Epithelial cell of esophagus (primary cell): ENCODE measurements around the gene ANKRD27.
"Not testable (repeated sequence)": the region's sequence is repeated elsewhere in the genome, so short reads cannot be mapped to it uniquely, and the experiment has no call there.

Experiments used
- DNase-seq: peaks from one replicate; pipeline ENCODE4 v3.0.0; 2010; ENCODE audit warnings: low read depth
- H3K4me3 ChIP-seq: 2 replicates; pipeline ENCODE4 v1.5.1; 2011; ENCODE audit warnings: mild to moderate bottlenecking, low read length, control low read depth
- TF ChIP-seq, protein P1 (sequence below): IDR thresholded peaks from 2 replicates; pipeline ENCODE4 v1.5.1; 2011; ENCODE audit warnings: low read depth, mild to moderate bottlenecking, low read length, control low read depth, inconsistent platforms; ENCODE audit not compliant: insufficient read depth; ENCODE audit errors: missing control alignments

Gene ANKRD27

DNA sequence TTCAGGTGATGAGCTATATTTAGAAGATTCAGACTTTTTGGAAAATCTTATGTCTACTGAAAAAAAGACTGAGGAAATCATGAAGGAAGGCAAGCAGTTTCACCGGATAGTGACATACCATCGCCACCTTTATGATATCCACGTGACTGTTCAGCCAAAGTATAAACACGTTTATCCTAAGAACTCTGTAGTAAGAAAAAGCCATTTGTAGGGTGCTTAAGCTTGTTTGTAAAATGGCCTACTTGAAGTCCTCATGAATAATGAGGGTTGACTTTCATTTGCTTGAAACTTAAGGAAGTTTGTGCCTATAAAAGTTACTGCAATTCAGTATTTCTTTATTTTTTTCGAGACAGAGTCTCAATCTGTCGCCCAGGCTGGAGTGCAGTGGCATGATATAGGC, 36.8 kb upstream of the ANKRD27 start:
- DNase-seq = no peak
- H3K4me3 ChIP-seq = no peak overlapping the region
- TF ChIP-seq, protein P1, sequence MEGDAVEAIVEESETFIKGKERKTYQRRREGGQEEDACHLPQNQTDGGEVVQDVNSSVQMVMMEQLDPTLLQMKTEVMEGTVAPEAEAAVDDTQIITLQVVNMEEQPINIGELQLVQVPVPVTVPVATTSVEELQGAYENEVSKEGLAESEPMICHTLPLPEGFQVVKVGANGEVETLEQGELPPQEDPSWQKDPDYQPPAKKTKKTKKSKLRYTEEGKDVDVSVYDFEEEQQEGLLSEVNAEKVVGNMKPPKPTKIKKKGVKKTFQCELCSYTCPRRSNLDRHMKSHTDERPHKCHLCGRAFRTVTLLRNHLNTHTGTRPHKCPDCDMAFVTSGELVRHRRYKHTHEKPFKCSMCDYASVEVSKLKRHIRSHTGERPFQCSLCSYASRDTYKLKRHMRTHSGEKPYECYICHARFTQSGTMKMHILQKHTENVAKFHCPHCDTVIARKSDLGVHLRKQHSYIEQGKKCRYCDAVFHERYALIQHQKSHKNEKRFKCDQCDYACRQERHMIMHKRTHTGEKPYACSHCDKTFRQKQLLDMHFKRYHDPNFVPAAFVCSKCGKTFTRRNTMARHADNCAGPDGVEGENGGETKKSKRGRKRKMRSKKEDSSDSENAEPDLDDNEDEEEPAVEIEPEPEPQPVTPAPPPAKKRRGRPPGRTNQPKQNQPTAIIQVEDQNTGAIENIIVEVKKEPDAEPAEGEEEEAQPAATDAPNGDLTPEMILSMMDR = no peak

DNA sequence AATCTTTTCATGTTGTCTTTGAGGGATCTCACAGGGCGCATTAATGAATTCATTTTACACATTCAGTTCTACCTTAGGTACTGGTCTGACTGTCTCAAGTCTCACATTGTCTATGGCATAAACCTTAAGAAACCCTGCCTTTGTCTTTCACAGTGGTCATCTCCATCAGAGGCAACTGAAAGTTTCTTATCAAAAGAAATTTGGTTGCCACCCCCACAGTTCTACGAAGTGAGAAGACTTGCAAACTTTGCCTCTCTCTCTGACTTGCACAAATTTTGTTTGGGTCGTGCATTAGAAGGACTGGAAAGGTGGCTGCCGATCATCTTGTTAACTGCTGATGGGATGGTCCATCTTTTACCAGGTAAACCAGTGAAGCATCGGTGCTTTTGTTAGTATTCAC, 34.1 kb upstream of the ANKRD27 start:
- H3K4me3 ChIP-seq = no peak overlapping the region
- TF ChIP-seq, protein P1 = no peak

DNA sequence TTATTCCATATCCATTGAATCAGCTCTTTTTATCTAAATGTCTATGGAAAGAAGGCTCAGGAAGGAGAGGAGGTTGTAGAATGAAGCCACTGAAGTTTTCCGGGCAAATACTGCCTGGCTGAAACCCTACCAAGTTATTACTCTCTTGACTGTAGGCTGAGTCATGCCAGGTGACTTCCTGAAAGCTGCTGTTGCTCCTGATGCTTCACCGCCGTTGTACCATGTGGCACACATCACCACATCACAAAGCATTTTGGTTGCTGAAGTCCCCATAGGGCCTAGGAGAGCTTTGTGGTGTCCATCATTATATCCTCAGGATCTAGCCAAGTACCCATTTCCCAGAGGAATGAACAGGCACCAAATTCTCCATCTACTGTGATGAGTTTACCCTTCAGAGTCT, 33.5 kb upstream of the ANKRD27 start:
- H3K4me3 ChIP-seq = no peak overlapping the region
- peak; percentile 34 for DNase-seq
- TF ChIP-seq, protein P1 = no peak

More for the DNA sequence above, 34.1 kb upstream of the ANKRD27 start:
- no peak for DNase-seq

DNA sequence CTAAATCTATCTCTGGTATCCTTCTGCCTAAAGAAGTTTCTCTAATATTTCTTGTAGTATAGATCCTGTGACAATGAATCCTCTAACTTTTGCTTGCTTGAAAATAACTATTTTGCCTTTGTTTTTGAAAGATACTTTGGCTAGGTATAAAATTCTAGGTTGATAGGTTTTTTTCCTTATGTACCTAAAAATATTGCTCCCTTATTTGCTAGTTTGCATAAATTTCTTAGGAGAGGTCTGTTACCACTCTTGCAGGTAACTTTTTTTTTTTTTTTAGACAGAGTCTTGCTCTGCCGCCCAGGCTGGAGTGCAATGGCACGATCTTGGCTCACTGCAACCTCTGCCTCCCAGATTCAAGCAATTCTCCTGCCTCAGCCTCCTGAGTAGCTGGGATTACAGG, 29.0 kb upstream of the ANKRD27 start:
- DNase-seq, H3K4me3 ChIP-seq: not testable (repeated sequence)

DNA sequence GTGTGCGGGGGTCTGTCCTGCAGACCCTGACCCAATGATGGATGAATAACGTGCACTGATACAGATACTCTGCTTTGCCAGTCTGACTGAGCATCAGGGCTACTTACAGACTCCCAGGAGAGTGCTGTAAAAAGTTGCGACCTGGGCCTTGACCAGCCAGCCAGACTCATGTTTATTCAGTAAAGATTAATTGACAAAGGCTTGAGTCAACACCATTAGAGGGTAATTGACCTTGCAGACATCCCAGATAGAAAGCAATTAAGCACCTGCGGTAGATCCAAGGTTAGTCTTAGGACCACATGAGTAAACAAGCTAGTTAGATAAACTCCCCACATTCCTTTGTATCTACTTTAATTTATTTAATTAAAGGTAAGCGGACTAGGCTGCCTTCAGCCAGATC, 27.0 kb upstream of the ANKRD27 start:
- no peak for DNase-seq
- H3K4me3 ChIP-seq = no peak overlapping the region
- TF ChIP-seq, protein P1 = no peak

DNA sequence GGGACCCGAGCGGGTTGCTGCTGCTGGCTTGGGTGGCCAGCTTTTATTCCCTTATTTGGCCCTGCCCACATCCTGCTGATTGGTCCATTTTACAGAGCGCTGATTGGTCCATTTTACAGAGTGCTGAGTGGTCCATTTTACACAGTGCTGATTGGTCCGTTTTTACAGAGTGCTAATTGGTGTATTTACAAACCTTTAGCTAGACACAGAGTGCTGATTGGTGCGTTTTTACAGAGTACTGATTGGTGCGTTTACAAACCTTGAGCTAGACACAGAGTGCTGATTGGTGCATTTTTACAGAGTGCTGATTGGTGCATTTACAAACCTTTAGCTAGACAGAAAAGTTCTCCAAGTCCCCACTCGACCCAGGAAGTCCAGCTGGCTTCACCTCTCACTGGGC, 25.1 kb upstream of the ANKRD27 start:
- not testable (repeated sequence) for H3K4me3 ChIP-seq, DNase-seq

DNA sequence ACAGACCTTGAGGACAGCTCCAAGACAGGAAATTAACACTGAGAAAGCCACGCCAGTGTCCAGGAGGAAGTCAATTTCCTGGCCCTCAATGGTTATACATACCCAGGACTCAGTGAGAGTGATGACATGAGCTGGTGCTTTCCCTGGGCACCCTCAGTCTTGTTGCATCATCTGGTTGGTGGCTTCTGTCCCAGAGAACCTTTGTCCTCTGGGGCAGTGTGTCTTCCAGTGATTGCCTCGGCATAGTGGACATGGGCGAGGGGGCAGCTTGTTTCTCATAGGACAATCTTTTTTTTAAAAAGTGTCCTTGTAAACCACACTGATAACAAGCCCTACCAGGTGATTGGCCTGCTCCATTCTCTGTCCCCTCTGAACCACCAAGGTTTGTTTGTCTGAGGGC, 21.8 kb upstream of the ANKRD27 start:
- not testable (repeated sequence) for DNase-seq, H3K4me3 ChIP-seq

DNA sequence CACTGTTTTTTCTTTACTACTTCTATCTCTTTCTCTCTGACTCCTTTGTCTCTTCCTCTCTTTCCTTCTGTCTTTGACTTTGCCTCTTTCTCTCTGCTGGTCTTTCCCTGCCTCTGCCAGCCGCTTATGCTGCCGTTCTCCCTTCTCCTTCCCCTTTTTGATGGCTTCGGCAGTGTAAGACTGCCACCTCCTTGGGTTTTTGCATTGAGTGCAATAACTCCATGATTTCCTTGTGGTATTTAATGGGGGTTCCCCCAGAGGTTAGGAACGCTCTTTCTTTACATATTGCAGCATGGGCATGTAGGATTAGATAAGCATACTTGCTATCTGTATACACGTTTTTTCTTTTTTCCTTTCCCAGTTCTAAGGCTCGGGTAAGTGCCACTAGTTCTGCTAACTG, 20.5 kb upstream of the ANKRD27 start:
- DNase-seq, H3K4me3 ChIP-seq: not testable (repeated sequence)

DNA sequence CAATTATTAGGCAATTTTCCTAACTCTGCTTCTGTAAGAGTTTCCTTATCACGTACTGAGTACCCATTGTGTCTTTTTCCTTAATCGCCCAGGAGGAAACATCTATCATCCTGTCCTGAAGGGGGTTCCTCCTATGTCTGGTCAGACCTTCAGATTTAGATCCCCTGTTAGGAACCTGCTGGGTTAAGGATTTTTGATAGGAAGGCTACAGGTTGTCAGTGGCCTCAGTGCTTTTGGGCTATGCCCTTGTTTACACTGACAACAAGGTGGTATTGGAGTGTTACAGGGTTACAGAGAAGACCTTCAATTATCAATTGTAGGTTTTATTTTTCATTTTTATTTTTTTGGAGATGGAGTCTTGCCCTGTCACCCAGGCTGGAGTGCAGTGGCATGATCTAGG, 19.9 kb upstream of the ANKRD27 start:
- not testable (repeated sequence) for H3K4me3 ChIP-seq, DNase-seq

DNA sequence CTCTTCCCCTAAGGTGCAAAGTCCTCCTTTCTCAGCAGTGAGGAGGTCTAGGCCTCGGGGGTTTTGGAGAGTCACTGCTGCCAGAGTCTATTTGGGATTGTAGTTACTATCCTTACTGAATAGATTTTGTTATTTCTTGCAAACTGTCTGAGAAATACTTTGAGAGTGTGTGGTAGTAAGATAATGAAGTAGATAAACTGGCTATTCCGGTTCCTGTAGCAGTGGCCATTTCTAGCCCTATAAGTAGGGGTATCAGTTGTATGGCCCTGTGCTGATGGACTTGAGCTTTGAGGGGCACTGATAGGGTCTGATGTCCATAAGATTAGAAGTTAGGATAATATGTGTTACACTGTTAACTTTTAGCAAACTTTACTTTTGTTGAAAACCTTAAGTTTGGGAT, 19.3 kb upstream of the ANKRD27 start:
- DNase-seq = peak; percentile 46
- H3K4me3 ChIP-seq = peak overlapping the region; percentile 82

DNA sequence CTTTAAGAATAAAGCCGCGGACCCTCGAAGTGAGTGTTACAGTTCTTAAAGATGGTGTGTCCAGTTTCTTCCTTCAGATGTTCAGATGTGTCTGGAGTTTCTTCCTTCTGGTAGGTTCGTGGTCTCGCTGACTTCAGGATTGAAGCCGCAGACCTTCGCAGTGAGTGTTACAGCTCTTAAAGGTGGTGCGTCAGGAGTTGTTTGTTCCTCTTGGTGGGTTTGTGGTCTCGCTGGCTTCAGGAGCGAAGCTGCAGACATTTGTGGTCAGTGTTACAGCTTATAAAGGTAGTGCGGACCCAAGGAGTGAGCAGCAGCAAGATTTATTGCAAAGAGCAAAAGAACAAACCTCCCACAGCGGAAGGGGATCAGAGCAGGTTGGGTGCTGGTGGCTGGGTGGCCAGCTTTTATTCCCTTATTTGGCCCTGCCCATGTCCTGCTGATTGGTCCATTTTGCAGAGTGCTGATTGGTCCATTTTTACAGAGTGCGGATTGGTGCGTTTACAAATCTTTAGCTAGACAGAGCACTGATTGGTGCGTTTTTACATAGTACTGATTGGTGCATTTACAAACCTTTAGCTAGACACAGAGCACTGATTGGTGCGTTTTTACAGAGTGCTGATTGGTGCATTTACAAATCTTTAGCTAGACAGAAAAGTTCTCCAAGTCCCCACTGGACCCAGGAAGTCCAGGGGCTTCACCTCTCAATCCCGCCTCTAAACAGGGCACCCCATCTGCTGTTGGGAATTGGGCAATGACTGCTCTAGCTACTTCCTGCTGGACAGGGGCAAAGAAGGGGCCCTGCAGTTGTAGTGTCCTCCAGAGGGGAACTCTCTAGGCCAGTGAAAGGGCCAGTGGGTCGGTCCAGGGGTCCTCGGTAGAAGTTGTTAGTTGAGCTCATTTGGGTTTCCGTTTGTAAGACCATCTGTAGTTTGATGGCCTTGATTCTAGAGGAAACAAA, 18.4 kb upstream of the ANKRD27 start:
- DNase-seq = peak; percentile 54

More for the DNA sequence above, 18.4 kb upstream of the ANKRD27 start:
- peak overlapping the region; percentile 82 for H3K4me3 ChIP-seq
